GM21423 (cell line): ENCODE results near the gene THSD7B.

Experiments used
- ATAC-seq: cut with Tn5 transposase; IDR thresholded peaks from one replicate; pipeline ENCODE4 v1.9.1; 2021; ENCODE audit warnings: mild to moderate bottlenecking, moderate library complexity; ENCODE audit not compliant: unreplicated experiment

Gene THSD7B

DNA sequence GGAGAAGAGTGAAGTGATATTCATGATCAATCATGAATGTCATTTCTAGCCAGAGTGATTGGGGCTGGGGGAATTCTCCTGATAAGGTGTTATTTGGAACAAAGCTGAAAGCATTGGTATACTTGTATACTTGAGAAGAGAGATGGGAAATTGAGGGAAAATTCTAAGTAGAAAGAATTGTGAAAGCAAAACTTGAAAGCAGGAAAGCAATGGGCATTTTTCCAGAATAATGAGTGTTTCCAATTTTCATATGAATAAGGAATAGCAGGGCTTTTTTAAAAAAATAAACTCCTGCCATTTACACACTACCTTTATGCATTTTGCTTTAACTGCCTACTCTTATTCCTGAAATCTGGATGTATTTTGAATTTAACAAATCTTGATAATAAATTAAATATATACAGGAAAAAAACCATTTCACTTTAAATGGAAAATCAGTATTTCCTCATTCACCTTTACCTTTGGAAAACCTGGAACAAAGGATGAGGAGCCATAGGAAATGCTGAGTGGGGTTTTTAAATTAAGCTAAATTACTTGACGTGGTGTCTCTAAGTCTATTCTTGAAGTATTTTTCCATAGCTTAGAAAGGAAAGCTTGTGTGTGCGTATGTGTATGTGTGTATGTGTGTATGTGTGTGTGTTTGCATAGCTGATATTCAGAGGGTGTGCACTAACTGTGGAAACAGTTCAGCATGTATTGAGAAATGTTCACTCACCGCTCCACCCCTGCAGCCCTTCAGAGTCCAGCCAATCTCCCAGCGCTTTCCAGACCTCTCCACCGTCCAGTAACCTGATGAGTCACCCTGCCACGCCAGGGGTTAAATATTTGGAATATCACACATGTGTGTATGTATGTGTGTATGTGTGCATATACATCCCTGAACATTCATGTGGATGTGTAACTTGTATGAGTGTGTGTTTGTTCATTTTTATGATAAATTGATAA, 427.3 kb downstream of the THSD7B start:
- no peak for ATAC-seq

DNA sequence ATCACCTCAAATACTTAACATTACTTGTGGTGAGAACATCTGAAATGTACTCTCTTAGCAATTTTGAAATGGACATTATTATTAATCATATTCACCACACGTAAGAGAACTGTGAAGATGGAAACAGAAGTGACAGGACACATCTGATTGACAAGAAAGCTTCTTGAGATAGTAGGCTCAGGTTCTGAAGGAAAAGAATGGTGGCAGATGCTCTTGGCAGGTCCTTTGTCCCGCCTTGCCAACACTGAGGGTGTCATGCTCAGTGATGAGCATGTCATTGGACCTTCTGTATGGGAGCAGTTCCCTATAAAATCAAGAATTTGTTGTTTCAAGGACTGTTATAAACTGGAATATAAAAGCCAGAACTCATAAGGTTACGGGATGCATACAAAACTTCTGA, 428.1 kb downstream of the THSD7B start:
- ATAC-seq: no peak

DNA sequence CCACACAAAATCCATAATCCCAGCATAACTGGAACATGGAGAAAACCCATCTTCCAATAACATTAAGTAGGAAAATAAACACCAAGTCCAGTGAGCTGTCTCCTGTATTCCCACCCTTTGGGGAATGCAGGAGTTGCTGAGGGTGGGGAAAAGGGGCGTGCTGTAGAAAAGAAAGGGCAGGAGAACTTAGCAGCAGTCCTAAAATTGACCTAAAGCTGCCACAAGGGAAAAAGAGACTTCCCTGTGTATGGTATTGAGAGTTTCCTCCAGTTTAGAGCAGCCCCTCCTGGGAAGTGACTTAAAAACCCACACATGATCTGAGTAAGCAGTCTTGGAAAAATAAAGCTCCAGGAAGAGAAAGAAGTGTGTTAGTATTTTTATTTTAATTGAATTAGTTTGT, 428.8 kb downstream of the THSD7B start:
- no peak for ATAC-seq

DNA sequence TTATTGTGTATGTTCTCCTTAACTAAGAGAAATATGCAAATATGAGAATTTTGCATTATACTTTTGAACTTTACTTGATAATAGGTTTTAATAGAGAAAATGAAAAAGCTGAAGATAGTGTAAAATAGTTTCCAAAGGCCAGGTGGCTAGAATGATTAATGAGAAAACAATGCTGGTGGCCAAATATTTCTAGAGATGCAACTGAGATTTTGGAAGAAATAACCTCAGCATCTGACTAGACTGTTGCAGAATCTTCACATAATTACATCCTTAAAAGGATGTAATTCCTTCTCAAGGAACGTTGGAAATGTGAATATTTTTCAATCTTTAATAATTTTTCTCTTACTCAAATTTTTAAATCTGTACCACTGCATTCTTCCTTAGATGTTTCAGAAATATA, 434.4 kb downstream of the THSD7B start:
- no peak for ATAC-seq

DNA sequence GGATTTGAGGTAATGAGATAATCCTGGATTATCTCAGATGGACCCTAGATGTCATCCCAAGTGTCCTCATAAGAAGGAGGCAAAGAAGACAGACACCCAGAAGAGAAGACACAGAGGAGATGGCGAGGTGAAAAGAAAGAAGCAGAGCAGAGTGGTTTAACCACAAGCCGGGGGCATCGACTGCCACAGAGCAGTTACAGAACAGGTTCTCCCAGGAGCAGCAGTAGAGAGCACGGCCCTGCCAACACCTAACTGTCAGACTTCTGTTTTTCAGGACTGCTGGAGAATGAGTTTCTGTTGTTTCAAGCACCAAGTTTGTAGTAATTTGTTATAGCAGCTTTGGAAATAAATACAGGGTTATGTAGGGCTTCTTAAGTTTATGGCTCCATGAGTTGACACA, 437.0 kb downstream of the THSD7B start:
- ATAC-seq: no peak

DNA sequence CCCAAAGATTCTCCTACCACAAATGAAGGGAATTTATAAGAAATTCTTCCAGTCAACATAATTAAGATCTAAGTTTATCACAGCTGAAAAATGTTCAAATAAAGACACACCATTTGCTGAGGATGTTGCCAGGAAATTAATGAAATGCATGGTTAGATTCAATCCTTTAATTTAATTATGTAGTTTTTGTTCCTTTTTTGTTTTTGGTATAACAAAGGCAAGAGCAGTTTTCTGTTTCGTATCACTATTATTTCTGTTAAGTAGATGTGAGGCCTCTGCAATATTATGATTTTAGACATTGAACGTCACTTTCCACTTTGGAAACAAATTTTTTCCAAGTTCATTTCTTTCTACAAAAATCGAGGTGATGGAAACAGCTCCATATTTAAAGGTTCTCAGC, 440.0 kb downstream of the THSD7B start:
- ATAC-seq: no peak

DNA sequence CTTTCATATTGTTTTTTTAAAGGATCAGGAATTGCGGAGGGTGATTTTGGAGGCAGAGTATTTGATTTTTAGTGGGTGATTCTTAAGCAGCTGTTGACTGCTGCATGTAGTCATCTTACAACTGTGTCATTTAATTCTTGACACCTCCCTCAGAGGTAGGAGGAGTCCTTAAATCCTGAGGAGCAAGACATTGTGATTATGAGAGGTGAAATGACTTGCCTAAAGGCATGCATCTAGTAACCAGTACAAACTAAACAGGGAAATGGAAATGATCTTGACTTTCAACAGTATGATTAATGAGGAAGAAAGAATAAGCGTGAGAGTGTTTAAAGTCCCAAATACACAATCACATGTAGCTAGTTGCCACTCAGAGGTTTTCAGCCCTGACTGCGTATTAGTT, 440.7 kb downstream of the THSD7B start:
- no peak for ATAC-seq

DNA sequence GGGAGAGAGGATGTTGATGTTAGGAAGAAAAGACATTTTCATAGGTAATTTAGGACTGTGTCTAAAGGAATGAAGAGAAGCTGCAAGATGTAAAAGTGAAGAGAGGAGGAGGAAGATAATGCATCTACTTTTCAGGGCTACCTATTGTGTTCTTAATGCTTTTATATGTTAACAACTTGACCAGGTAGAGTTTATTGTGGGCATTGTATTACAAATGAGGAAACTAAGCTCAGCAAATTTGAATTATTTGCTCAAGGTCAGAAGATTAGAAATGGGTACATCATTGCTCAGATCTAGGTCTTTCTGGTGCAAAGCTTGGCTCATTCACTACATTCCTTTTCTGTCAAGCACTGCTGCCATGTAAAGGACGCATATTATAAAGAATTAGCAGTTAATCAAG, 441.7 kb downstream of the THSD7B start:
- ATAC-seq: no peak

DNA sequence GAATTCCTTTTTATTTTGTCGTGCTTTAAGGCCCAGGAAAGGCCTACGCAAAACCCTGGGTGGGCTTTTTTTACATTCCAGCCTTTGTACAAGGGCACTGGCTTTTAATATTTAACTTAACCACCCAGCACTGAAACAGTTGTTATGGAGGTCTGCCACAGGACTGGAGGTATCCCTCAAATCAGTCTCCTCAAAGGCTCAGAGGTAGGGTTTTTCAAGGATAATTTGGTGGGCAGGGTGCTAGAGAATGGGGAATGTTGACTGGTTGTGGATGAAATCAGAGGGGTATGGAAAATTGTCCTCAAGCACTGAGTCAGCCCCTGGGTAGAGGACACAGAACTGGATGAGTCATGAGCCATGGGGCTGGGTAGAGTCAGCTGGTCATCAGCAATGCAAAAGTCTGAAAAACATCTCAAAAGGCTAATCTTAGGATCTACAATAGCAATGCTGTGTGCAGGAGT, 443.1 kb downstream of the THSD7B start:
- no peak for ATAC-seq

DNA sequence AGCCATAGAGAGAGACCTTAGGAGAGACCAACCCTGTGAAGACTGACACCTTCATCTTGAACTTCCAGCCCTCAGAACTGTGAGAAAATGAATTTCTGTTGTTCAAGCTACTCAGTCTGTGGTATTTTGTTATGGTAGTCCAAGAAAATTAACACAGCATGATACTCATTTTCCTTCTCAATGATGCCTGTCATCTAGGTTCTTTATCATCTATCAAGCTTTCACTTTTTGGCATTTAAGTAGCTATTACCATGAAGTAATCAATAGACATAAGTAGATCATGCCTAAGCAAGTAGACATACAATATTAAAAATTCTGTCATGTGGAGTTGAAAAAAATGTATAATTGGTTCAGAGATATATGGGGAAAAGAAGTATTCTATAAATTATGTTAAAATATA, 444.7 kb downstream of the THSD7B start:
- no peak for ATAC-seq

DNA sequence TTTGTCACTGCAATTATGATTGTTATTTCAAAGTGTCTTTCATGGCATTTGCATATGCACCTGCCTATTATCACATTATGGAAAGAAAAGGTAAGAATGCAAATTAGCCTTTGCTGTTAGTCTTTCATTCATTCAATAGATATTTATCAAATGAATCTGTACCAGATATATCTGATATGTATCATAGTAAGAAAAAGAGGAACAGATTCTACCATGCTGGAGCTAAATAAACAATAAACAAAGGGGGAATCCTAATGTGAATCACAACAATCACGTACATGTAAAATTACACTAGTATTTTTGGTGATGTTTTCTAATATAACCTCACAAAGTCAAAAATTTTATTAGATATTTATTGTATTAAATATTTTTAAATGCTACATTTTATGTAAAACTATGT, 446.4 kb downstream of the THSD7B start:
- no peak for ATAC-seq

DNA sequence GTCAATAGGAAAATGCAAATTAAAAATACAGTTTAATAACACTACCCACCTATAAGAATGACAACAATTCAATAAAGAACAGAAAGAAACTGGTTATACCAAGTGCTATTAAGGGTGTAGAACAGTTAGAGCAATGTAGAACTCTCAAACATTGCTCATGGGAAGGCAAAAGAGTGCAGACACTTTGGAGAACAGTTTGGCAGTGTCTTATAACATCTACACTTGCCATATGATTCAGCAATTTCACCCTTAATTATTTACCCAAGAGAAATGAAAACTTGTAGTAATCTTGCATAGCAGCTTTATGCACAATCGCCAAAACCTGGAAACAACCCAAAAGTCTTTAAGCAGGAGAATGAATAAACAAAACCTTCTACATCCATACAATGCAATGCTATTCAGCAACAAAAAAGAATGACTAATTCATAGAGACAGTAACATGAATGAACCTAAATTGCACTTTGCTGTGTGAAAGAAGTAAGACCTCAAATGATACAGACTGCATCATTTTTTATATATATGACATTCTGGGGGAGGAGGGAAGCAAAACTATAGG, 455.2 kb downstream of the THSD7B start:
- no peak for ATAC-seq

DNA sequence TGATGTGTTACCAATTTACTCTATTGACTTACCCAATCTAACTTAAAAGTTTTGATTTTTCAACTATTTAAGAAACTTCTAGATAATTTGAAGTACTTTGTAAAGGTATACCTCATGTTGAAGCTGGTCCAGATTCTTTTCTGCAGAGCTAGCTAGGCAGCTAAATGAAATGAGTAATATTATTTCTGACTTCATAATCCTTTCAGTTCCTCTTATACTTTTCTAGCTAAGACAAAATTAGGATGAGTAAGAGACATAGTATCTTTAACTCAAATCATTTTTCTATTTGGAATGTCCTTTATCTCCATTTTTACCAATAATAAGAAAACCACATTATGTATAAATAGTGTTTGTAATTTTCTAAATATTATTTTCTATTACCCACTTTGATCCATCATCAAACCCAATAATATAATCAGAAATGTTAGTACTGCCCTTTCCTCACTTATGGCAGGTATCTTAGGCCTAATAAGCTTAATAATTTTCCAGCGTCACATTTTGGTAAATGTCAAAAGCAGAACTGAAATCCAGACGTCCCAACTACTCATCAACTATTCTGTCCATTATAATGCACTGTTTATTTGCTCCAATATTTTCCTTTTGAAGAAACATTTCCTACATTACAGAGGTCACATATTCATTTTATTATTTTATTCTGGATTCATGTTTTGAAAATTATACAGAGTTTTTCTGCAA, 456.6 kb downstream of the THSD7B start:
- no peak for ATAC-seq

DNA sequence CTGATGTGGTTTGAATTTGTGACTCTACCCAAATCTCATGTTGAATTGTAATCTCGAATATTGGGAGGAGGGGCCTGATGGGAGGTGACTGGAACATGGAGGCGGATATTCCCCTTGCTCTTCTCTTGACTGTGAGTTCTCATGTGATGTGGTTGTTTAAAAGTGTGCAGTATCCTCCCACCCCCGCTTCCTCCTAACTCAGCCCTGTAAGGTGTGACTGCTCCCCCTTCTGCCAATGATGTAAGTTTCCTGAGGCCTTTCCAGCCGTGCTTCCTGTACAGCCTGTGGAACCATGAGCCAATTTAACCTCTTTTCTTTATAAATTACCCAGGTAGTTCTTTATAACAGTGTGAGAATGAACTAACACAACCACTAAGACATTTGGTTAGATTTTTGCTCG, 458.4 kb downstream of the THSD7B start:
- no peak for ATAC-seq

DNA sequence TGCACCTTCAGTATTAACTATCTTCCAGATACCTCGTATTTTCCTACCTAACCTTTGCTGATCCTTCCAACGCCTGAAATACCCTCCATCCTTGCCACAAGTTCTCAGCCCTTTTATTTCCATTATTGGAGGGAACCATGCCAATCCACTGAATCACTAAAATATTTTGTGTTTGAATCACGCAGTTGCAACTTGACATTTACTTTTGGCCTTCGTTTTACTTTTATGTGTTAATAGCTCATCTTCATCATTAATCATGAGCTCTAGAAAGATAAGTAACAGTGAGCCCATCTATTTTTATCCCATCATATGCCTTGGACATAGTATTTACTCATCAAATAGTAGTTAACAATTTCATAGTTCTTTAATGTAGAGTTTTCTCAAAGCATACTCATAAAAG, 463.2 kb downstream of the THSD7B start:
- ATAC-seq: no peak

DNA sequence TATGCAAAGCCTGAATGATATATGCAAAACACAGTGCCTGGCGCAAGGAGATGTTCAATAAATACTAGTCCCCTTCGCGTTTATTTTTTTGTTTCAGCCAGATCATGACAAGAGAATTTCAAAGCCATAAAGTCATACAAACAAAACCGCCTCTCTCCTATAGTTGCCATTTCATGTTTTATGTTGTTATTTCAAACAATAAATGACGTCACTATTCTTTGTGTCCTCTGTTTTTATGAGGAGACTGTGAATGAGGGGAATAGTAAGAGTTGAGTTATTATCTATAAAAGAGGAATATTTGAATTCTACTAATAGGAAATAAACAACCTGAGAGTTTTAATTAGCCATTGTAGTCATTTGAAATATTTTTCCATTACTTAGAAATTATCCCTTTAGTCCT, 464.5 kb downstream of the THSD7B start:
- ATAC-seq: no peak

DNA sequence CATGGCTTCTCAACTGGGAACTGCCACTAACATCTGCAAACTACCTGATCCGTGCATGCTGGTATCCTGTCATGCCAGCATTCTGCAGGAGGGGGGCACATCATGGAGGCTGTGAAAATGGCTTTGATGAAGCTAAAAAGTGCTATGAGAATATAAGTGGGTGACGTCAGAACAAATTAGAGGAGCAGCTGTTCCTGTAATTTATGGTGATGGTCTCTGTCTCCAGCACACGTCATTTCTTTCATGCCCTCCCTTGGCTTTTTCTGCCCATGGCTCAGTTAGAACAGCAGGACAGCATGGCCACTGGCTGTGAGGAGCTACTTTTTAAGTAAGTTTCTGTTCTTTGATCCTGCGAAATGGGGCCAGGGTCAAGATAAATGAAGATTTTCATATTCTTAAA, 466.3 kb downstream of the THSD7B start:
- no peak for ATAC-seq

DNA sequence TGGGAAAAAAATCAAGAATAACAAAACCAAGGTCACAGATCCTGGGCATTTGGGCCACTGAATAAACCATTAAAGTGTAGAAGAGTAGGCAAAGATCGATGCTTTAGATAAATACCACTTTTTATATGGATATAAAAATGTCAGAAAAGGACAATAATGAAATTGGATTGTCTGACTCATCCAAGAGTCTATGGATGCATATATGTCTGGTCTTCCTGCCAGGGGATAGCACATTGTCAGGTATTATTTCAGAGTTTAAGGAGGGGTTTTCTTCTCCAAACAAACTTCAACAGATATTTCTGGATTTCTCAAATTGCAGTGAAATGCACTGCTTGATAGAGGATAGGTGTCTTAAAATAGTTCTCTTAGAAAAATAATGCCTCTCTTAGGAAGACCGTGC, 466.7 kb downstream of the THSD7B start:
- no peak for ATAC-seq

DNA sequence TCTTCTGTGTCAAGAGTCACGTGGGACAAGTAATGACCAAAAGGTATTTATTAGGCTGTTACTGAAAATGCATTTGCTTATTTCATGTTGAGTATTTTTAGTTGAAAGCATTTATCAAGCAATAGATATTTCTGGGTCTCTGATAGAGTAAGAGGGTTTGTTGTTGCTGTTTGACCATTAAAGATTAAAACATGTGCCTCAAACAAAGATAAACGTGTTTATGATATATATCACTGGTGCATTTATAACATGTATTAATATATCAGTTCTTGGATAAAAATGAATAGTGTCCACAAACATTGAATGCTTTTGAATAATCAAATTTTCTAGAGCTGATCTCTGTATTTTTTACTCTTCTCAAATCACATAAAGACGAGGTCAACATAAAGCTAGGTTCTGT, 467.7 kb downstream of the THSD7B start:
- ATAC-seq: no peak

DNA sequence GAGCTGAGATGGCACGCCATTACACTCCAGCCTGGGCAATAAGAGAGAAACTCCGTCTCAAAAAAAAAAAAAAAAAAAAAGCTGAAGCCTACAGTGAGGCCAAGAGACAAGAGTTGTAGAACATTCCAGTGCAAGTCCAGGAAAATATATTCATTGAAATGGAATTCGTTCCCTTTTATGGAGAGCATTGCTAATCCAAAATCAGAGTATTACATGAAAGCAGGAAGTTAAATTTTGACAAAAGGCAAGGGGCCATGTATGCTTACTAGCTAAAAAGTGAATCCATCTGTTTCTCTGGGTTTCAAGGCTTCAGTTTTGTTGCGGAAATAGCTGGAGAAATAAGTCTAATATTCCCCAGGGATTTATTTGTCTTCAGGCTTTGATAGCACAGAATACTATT, 471.7 kb downstream of the THSD7B start:
- no peak for ATAC-seq

DNA sequence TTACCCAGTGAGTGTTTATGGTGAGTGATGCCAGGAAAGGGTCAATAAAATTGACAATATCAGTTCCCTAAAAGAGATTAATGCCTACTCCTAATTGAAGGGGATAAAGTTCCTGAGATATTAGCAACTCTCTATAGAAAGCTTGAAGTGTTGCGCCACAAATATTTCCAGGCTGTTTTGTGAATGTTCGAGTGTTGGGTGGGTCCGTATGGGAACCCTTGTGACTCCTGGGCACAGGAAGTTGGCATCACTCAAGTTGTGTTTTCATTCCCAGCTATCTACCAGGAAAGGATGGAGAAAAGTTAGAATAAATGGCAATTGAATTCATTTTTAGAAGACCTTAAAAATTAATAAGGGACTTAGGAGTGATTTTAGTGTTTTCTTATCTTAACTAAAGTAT, 472.7 kb downstream of the THSD7B start:
- ATAC-seq: no peak
